ENCODE measurements around the gene DGKD. TPM values are rescaled to one million over a fixed set of nuclear protein-coding genes. Genes with fewer than 3 reads are reported as not detected.
A peak's percentile ranks its signal among the peaks of the same experiment; 100 is the strongest.

The DGKD gene
- total and polyA plus RNA-seq, 2 donors from 2014 or later, result 2.6 to 32.3 TPM

GRCh38 chr2:233460726-233461441 is 106.6 kb downstream of the DGKD start:
- FAIRE-seq, result no peak
- Histone ChIP-seq H3K27ac (ENCODE audit: low read depth in 2 of 2, low read length in 2 of 2) (no peak overlapping the region), H3K36me3 (ENCODE audit: control insufficient read depth in 2 of 3, insufficient read depth in 3 of 3, low read length in 3 of 3) (peaks cover 5 to 11% (median 8%) of the 10 kb centered on the region in 3 donors), H3K9me3 (ENCODE audit: control insufficient read depth in 2 of 3, insufficient read depth in 1 of 3, low read length in 3 of 3) (no peaks in the 10 kb centered on the region), H3K4me3 (ENCODE audit: low read length in 3 of 3) (no peak overlapping the region), H3K27me3 (ENCODE audit: control insufficient read depth, insufficient read depth, low read length) (no peaks in the 10 kb centered on the region), H3K9ac (ENCODE audit: low read length in 3 of 3) (no peak overlapping the region), H3K4me1 (ENCODE audit: control insufficient read depth in 2 of 3, insufficient read depth in 2 of 3, low read depth in 1 of 3, low read length in 3 of 3) (no peaks in the 10 kb centered on the region)
- DNase-seq, result peak in 1 of 5 donors; percentile 77
- no peak for TF ChIP-seq CTCF (IDR thresholded peaks at IDR 0.05; ENCODE audit: borderline replicate concordance, extremely low read depth, insufficient read depth)
- intact Hi-C loops (cut with DNase I), result no loop called here

- intact Hi-C loops (cut with DNase I), result no loop called here
- Histone ChIP-seq H3K4me1 (ENCODE audit: control insufficient read depth in 2 of 3, insufficient read depth in 2 of 3, low read depth in 1 of 3, low read length in 3 of 3) (no peaks in the 10 kb centered on the region), H3K9me3 (ENCODE audit: control insufficient read depth in 2 of 3, insufficient read depth in 1 of 3, low read length in 3 of 3) (no peaks in the 10 kb centered on the region), H3K27ac (ENCODE audit: low read depth in 2 of 2, low read length in 2 of 2) (no peak overlapping the region), H3K4me3 (ENCODE audit: low read length in 3 of 3) (no peak overlapping the region), H3K9ac (ENCODE audit: low read length in 3 of 3) (no peak overlapping the region), H3K36me3 (ENCODE audit: control insufficient read depth in 2 of 3, insufficient read depth in 3 of 3, low read length in 3 of 3) (peaks cover 4 to 11% (median 5%) of the 10 kb centered on the region in 3 donors), H3K27me3 (ENCODE audit: control insufficient read depth, insufficient read depth, low read length) (no peaks in the 10 kb centered on the region)
- TF ChIP-seq CTCF (IDR thresholded peaks at IDR 0.05; ENCODE audit: borderline replicate concordance, extremely low read depth, insufficient read depth), result no peak
- DNase-seq (peak in 1 of 5 donors; percentile 57), FAIRE-seq (no peak)
Measured at GRCh38 chr2:233461481-233461891, 107.2 kb downstream of the DGKD start.

GRCh38 chr2:233462202-233462785 is 108.0 kb downstream of the DGKD start:
- Histone ChIP-seq H3K4me3 (ENCODE audit: low read length in 3 of 3) (no peak overlapping the region), H3K4me1 (ENCODE audit: control insufficient read depth in 2 of 3, insufficient read depth in 2 of 3, low read depth in 1 of 3, low read length in 3 of 3) (no peaks in the 10 kb centered on the region), H3K9me3 (ENCODE audit: control insufficient read depth in 2 of 3, insufficient read depth in 1 of 3, low read length in 3 of 3) (no peaks in the 10 kb centered on the region), H3K9ac (ENCODE audit: low read length in 3 of 3) (no peak overlapping the region), H3K27ac (ENCODE audit: low read depth in 2 of 2, low read length in 2 of 2) (no peak overlapping the region), H3K27me3 (ENCODE audit: control insufficient read depth, insufficient read depth, low read length) (no peaks in the 10 kb centered on the region), H3K36me3 (ENCODE audit: control insufficient read depth in 2 of 3, insufficient read depth in 3 of 3, low read length in 3 of 3) (peaks cover 4 to 8% (median 5%) of the 10 kb centered on the region in 3 donors)
- FAIRE-seq, result no peak
- TF ChIP-seq CTCF (IDR thresholded peaks at IDR 0.05; ENCODE audit: borderline replicate concordance, extremely low read depth, insufficient read depth), result no peak
- intact Hi-C loops (cut with DNase I), result no loop called here
- peak in 1 of 5 donors; percentile 64 for DNase-seq

Measured in kidney (tissue), 14 donors.